ENCODE data around the gene NUFIP1.

The NUFIP1 gene

GRCh38 chr13:44976196-44976595, 13.1 kb downstream of the NUFIP1 start:
- no peaks in the 10 kb centered on the region for H3K27me3 ChIP-seq (ENCODE audit: insufficient read depth, poor library complexity, severe bottlenecking)
- H3K27ac ChIP-seq (replicated peaks) = no peak overlapping the region
- no peak for DNase-seq (ENCODE audit: low read depth in 1 of 2, low spot score in 1 of 2)
- no peak overlapping the region for H3K4me3 ChIP-seq (replicated peaks; ENCODE audit: insufficient read depth, low read length)
- no peak for TF ChIP-seq REST (IDR thresholded peaks at IDR 0.05; ENCODE audit: insufficient replicate concordance, low read depth)
- no peak for TF ChIP-seq GABPA (IDR thresholded peaks at IDR 0.05; ENCODE audit: low read depth)
- TF ChIP-seq CTCF (IDR thresholded peaks at IDR 0.05; ENCODE audit: insufficient read depth, low read length) = no peak
- TF ChIP-seq POLR2AphosphoS5 (IDR thresholded peaks at IDR 0.05; ENCODE audit: low read depth) = no peak
- TF ChIP-seq SPI1 (IDR thresholded peaks at IDR 0.05; ENCODE audit: borderline replicate concordance, low read depth) = no peak

- H3K27ac ChIP-seq (replicated peaks) = peak overlapping the region; percentile 45
- TF ChIP-seq POLR2AphosphoS5 (IDR thresholded peaks at IDR 0.05; ENCODE audit: low read depth) (0 out of 2 replicates have a peak, but pooled peaks have one; percentile 25), CTCF (IDR thresholded peaks at IDR 0.05; ENCODE audit: insufficient read depth, low read length) (no peak), GABPA (IDR thresholded peaks at IDR 0.05; ENCODE audit: low read depth) (no peak), REST (IDR thresholded peaks at IDR 0.05; ENCODE audit: insufficient replicate concordance, low read depth) (no peak), SPI1 (IDR thresholded peaks at IDR 0.05; ENCODE audit: borderline replicate concordance, low read depth) (peak; percentile 8; the same call in 1 of the 2 replicates)
- peak in 1 of 2 experiments; percentile 87 for DNase-seq (ENCODE audit: low read depth in 1 of 2, low spot score in 1 of 2)
- H3K27me3 ChIP-seq (ENCODE audit: insufficient read depth, poor library complexity, severe bottlenecking) = no peaks in the 10 kb centered on the region
- H3K4me3 ChIP-seq (replicated peaks; ENCODE audit: insufficient read depth, low read length) = no peak overlapping the region
Measured at GRCh38 chr13:44974056-44974793, 15.0 kb downstream of the NUFIP1 start.

- TF ChIP-seq SPI1 (IDR thresholded peaks at IDR 0.05; ENCODE audit: borderline replicate concordance, low read depth) (no peak), GABPA (IDR thresholded peaks at IDR 0.05; ENCODE audit: low read depth) (no peak), POLR2AphosphoS5 (IDR thresholded peaks at IDR 0.05; ENCODE audit: low read depth) (no peak), CTCF (IDR thresholded peaks at IDR 0.05; ENCODE audit: insufficient read depth, low read length) (peak; percentile 7), REST (IDR thresholded peaks at IDR 0.05; ENCODE audit: insufficient replicate concordance, low read depth) (no peak)
- no peak for DNase-seq (ENCODE audit: low read depth in 1 of 2, low spot score in 1 of 2)
- Histone ChIP-seq H3K4me3 (replicated peaks; ENCODE audit: insufficient read depth, low read length) (no peak overlapping the region), H3K27me3 (ENCODE audit: insufficient read depth, poor library complexity, severe bottlenecking) (no peaks in the 10 kb centered on the region), H3K27ac (replicated peaks) (no peak overlapping the region)
Measured at GRCh38 chr13:44972956-44973581, 16.2 kb downstream of the NUFIP1 start.
